ENCODE results near the gene MBNL1. TPM values are rescaled to one million over a fixed set of nuclear protein-coding genes. Genes with fewer than 3 reads are reported as not detected.

The MBNL1 gene
- total RNA-seq, 5 donors from 2014 or later (not counting 1 experiment from before 2014, with no cell fraction given): 408 to 705 (median 423) TPM

GRCh38 chr3:152459572-152459971 lies 190.8 kb downstream of the MBNL1 start:
- peaks cover 39% of the 10 kb centered on the region for H3K36me3 Mint-ChIP-seq
- DNase-seq: no peak
- ChIA-PET CTCF (interaction anchor here in 1 of 2 donors (0.7 kb wide), 1 partner anchor 238 kb away, joined by 3 read pairs; no protein-coding TSS in a partner anchor), POLR2A (interaction anchor here in 1 of 2 donors (0.7 kb wide), 2 partner anchors 157 to 214 kb away, joined by 4 to 6 read pairs; no protein-coding TSS in a partner anchor)
- Histone ChIP-seq H3K36me3 (ENCODE audit: control insufficient read depth in 2 of 2, extremely low read depth in 1 of 2, insufficient read depth in 1 of 2, low read length in 1 of 2) (peaks cover 8 to 75% of the 10 kb centered on the region in 2 donors), H3K27ac (ENCODE audit: low read length) (peak overlapping the region; percentile 28), H3K9me3 (no peaks in the 10 kb centered on the region), H3K4me3 (ENCODE audit: control insufficient read depth in 1 of 2, extremely low read depth in 1 of 2, low read length in 1 of 2) (no peak overlapping the region), H3K4me1 (ENCODE audit: control insufficient read depth in 1 of 2, extremely low read depth in 1 of 2, insufficient read depth in 2 of 2, low read length in 2 of 2) (peaks cover 0 to 4% of the 10 kb centered on the region in 2 experiments), H3K27me3 (replicated peaks in 1 of 2; ENCODE audit: control insufficient read depth in 2 of 2, extremely low read depth in 1 of 2, insufficient read depth in 2 of 2, low read length in 1 of 2) (no peaks in the 10 kb centered on the region)
- no peak overlapping the region for H3K4me3 Mint-ChIP-seq
- H3K9me3 Mint-ChIP-seq: no peaks in the 10 kb centered on the region
- no CpG with 5 or more reads among the region's 2 CpGs for WGBS (ENCODE audit: insufficient coverage)
- ATAC-seq (replicated peaks in 1 of 4): no peak
- H3K27me3 Mint-ChIP-seq: no peaks in the 10 kb centered on the region
- H3K4me1 Mint-ChIP-seq: peaks cover 28 to 39% (median 37%) of the 10 kb centered on the region in 3 donors
- H3K27ac Mint-ChIP-seq: peak overlapping the region; percentile 63 to 79

- Mint-ChIP-seq H3K9me3 (no peaks in the 10 kb centered on the region), H3K27me3 (no peaks in the 10 kb centered on the region), H3K36me3 (peaks cover 40% of the 10 kb centered on the region), H3K4me1 (peaks cover 17 to 33% (median 31%) of the 10 kb centered on the region in 3 donors), H3K27ac (peak overlapping the region in 1 of 2 donors; percentile 72), H3K4me3 (no peak overlapping the region)
- 80% methylated on average over 3 of the region's 3 CpGs for WGBS (ENCODE audit: insufficient coverage)
- Histone ChIP-seq H3K27ac (ENCODE audit: low read length) (no peak overlapping the region), H3K4me1 (ENCODE audit: control insufficient read depth in 1 of 2, extremely low read depth in 1 of 2, insufficient read depth in 2 of 2, low read length in 2 of 2) (peaks cover 0 to 4% of the 10 kb centered on the region in 2 experiments), H3K9me3 (no peaks in the 10 kb centered on the region), H3K36me3 (ENCODE audit: control insufficient read depth in 2 of 2, extremely low read depth in 1 of 2, insufficient read depth in 1 of 2, low read length in 1 of 2) (peaks cover 8 to 78% of the 10 kb centered on the region in 2 donors), H3K4me3 (ENCODE audit: control insufficient read depth in 1 of 2, extremely low read depth in 1 of 2, low read length in 1 of 2) (no peak overlapping the region), H3K27me3 (replicated peaks in 1 of 2; ENCODE audit: control insufficient read depth in 2 of 2, extremely low read depth in 1 of 2, insufficient read depth in 2 of 2, low read length in 1 of 2) (no peaks in the 10 kb centered on the region)
- POLR2A ChIA-PET: interaction anchor here in 1 of 2 donors (0.6 kb wide), 1 partner anchor 989 kb away, joined by 4 read pairs; no protein-coding TSS in a partner anchor
- CTCF ChIA-PET: no interaction called here
- ATAC-seq (replicated peaks in 1 of 4): no peak
- no peak for DNase-seq
Observed at GRCh38 chr3:152460936-152461335, 192.2 kb downstream of the MBNL1 start.

- ChIA-PET POLR2A (interaction anchor here in 1 of 2 donors (0.6 kb wide), 1 partner anchor 989 kb away, joined by 4 read pairs; no protein-coding TSS in a partner anchor), CTCF (interaction anchor here (0.5 to 1.3 kb wide), 3 partner anchors 13 to 438 kb away, joined by 3 to 4 read pairs (median 4); no protein-coding TSS in a partner anchor)
- no peak overlapping the region for H3K4me3 ChIP-seq (ENCODE audit: control insufficient read depth in 1 of 2, extremely low read depth in 1 of 2, low read length in 1 of 2)
- peak overlapping the region; percentile 5 for H3K27ac ChIP-seq (ENCODE audit: low read length)
- no peaks in the 10 kb centered on the region for H3K9me3 ChIP-seq
- WGBS (ENCODE audit: insufficient coverage): no CpG with 5 or more reads among the region's 1 CpG
- no peaks in the 10 kb centered on the region for H3K4me1 ChIP-seq (ENCODE audit: control insufficient read depth in 1 of 2, extremely low read depth in 1 of 2, insufficient read depth in 2 of 2, low read length in 2 of 2)
- peaks cover 5 to 74% of the 10 kb centered on the region in 2 donors for H3K36me3 ChIP-seq (ENCODE audit: control insufficient read depth in 2 of 2, extremely low read depth in 1 of 2, insufficient read depth in 1 of 2, low read length in 1 of 2)
- peaks cover 13 to 28% (median 28%) of the 10 kb centered on the region in 3 donors for H3K4me1 Mint-ChIP-seq
- H3K27me3 ChIP-seq (replicated peaks in 1 of 2; ENCODE audit: control insufficient read depth in 2 of 2, extremely low read depth in 1 of 2, insufficient read depth in 2 of 2, low read length in 1 of 2): no peaks in the 10 kb centered on the region
- peaks cover 40% of the 10 kb centered on the region for H3K36me3 Mint-ChIP-seq
- H3K4me3 Mint-ChIP-seq: no peak overlapping the region
- H3K27ac Mint-ChIP-seq: no peak overlapping the region
- ATAC-seq (replicated peaks in 1 of 4) (no peak), DNase-seq (no peak)
- H3K27me3 Mint-ChIP-seq: no peaks in the 10 kb centered on the region
- H3K9me3 Mint-ChIP-seq: no peaks in the 10 kb centered on the region
Observed at GRCh38 chr3:152461460-152461859, 192.7 kb downstream of the MBNL1 start.

GRCh38 chr3:152466784-152467183 lies 198.1 kb downstream of the MBNL1 start:
- Mint-ChIP-seq H3K36me3 (peaks cover 24% of the 10 kb centered on the region), H3K9me3 (no peaks in the 10 kb centered on the region), H3K4me1 (peaks cover 11 to 15% (median 14%) of the 10 kb centered on the region in 3 donors), H3K4me3 (no peak overlapping the region), H3K27me3 (no peaks in the 10 kb centered on the region), H3K27ac (peak overlapping the region; percentile 58 to 65)
- peaks cover 0 to 3% of the 10 kb centered on the region in 2 experiments for H3K4me1 ChIP-seq (ENCODE audit: control insufficient read depth in 1 of 2, extremely low read depth in 1 of 2, insufficient read depth in 2 of 2, low read length in 2 of 2)
- ChIA-PET POLR2A (interaction anchor here in 1 of 2 donors (0.5 to 0.7 kb wide), 2 partner anchors 327 to 1242 kb away, joined by 3 read pairs; no protein-coding TSS in a partner anchor), CTCF (interaction anchor here (0.6 to 1.7 kb wide), 10 partner anchors 9 to 394 kb away, joined by 3 to 6 read pairs (median 4); no protein-coding TSS in a partner anchor)
- H3K9me3 ChIP-seq: no peaks in the 10 kb centered on the region
- WGBS (ENCODE audit: insufficient coverage): 93% methylated on average over 2 of the region's 7 CpGs
- H3K36me3 ChIP-seq (ENCODE audit: control insufficient read depth in 2 of 2, extremely low read depth in 1 of 2, insufficient read depth in 1 of 2, low read length in 1 of 2): peaks cover 0 to 31% of the 10 kb centered on the region in 2 donors
- H3K4me3 ChIP-seq (ENCODE audit: control insufficient read depth in 1 of 2, extremely low read depth in 1 of 2, low read length in 1 of 2): no peak overlapping the region
- peak; percentile 51 to 72 (median 64) for ATAC-seq (replicated peaks in 1 of 4)
- no peak overlapping the region for H3K27ac ChIP-seq (ENCODE audit: low read length)
- peak in 1 of 35 experiments; percentile 54 for DNase-seq
- no peaks in the 10 kb centered on the region for H3K27me3 ChIP-seq (replicated peaks in 1 of 2; ENCODE audit: control insufficient read depth in 2 of 2, extremely low read depth in 1 of 2, insufficient read depth in 2 of 2, low read length in 1 of 2)

GRCh38 chr3:152469248-152470025 lies 200.7 kb downstream of the MBNL1 start:
- no peak overlapping the region for H3K4me3 ChIP-seq (ENCODE audit: control insufficient read depth in 1 of 2, extremely low read depth in 1 of 2, low read length in 1 of 2)
- DNase-seq: no peak
- H3K36me3 ChIP-seq (ENCODE audit: control insufficient read depth in 2 of 2, extremely low read depth in 1 of 2, insufficient read depth in 1 of 2, low read length in 1 of 2): peaks cover 0 to 11% of the 10 kb centered on the region in 2 donors
- peaks cover 0 to 9% of the 10 kb centered on the region in 2 experiments for H3K4me1 ChIP-seq (ENCODE audit: control insufficient read depth in 1 of 2, extremely low read depth in 1 of 2, insufficient read depth in 2 of 2, low read length in 2 of 2)
- ChIA-PET CTCF (interaction anchor here in 1 of 2 donors (0.7 kb wide), 1 partner anchor 44 kb away, joined by 3 read pairs; no protein-coding TSS in a partner anchor), POLR2A (interaction anchor here in 1 of 2 donors (0.6 kb wide), 1 partner anchor 284 kb away, joined by 4 read pairs; no protein-coding TSS in a partner anchor)
- peak overlapping the region; percentile 69 to 71 for H3K27ac Mint-ChIP-seq
- peaks cover 21 to 25% (median 21%) of the 10 kb centered on the region in 3 donors for H3K4me1 Mint-ChIP-seq
- no peaks in the 10 kb centered on the region for H3K9me3 Mint-ChIP-seq
- no CpG with 5 or more reads among the region's 4 CpGs for WGBS (ENCODE audit: insufficient coverage)
- peaks cover 17% of the 10 kb centered on the region for H3K36me3 Mint-ChIP-seq
- H3K4me3 Mint-ChIP-seq: no peak overlapping the region
- no peaks in the 10 kb centered on the region for H3K27me3 ChIP-seq (replicated peaks in 1 of 2; ENCODE audit: control insufficient read depth in 2 of 2, extremely low read depth in 1 of 2, insufficient read depth in 2 of 2, low read length in 1 of 2)
- no peak for ATAC-seq (replicated peaks in 1 of 4)
- H3K9me3 ChIP-seq: no peaks in the 10 kb centered on the region
- H3K27ac ChIP-seq (ENCODE audit: low read length): no peak overlapping the region
- H3K27me3 Mint-ChIP-seq: no peaks in the 10 kb centered on the region

GRCh38 chr3:152470095-152470494 lies 201.4 kb downstream of the MBNL1 start:
- WGBS (ENCODE audit: insufficient coverage): no CpG with 5 or more reads among the region's 4 CpGs
- ATAC-seq (replicated peaks in 1 of 4) (no peak), DNase-seq (no peak)
- Histone ChIP-seq H3K27ac (ENCODE audit: low read length) (no peak overlapping the region), H3K4me3 (ENCODE audit: control insufficient read depth in 1 of 2, extremely low read depth in 1 of 2, low read length in 1 of 2) (no peak overlapping the region), H3K36me3 (ENCODE audit: control insufficient read depth in 2 of 2, extremely low read depth in 1 of 2, insufficient read depth in 1 of 2, low read length in 1 of 2) (peaks cover 0 to 5% of the 10 kb centered on the region in 2 donors), H3K9me3 (no peaks in the 10 kb centered on the region), H3K27me3 (replicated peaks in 1 of 2; ENCODE audit: control insufficient read depth in 2 of 2, extremely low read depth in 1 of 2, insufficient read depth in 2 of 2, low read length in 1 of 2) (no peaks in the 10 kb centered on the region), H3K4me1 (ENCODE audit: control insufficient read depth in 1 of 2, extremely low read depth in 1 of 2, insufficient read depth in 2 of 2, low read length in 2 of 2) (peaks cover 0 to 9% of the 10 kb centered on the region in 2 experiments)
- ChIA-PET POLR2A (no interaction called here), CTCF (no interaction called here)
- Mint-ChIP-seq H3K4me3 (no peak overlapping the region), H3K36me3 (peaks cover 13% of the 10 kb centered on the region), H3K4me1 (peaks cover 19 to 25% (median 21%) of the 10 kb centered on the region in 3 donors), H3K27ac (peak overlapping the region; percentile 15 to 71), H3K27me3 (no peaks in the 10 kb centered on the region), H3K9me3 (no peaks in the 10 kb centered on the region)
